GM23248 (cell line): Measurements from ENCODE around the gene CFAP100. TPM values are rescaled to one million over a fixed set of nuclear protein-coding genes. Genes with fewer than 3 reads are reported as not detected.

ENCODE experiments used
- DNase-seq: peaks from one replicate; pipeline ENCODE4 v3.0.0-alpha.2; 2015
- H2AFZ ChIP-seq: fragments of 200-600 bp; sonication (generic); 2 replicates; pipeline ENCODE4 v1.6.1; 2016; ENCODE audit warnings: antibody characterized with exemption
- H3F3A ChIP-seq: fragments of 200-600 bp; sonication (generic); 2 replicates; pipeline ENCODE4 v1.6.1; 2016; ENCODE audit warnings: mild to moderate bottlenecking, antibody characterized with exemption, mixed run types; ENCODE audit not compliant: insufficient read depth
- H3K27ac ChIP-seq: fragments of 200-600 bp; sonication (generic); 2 replicates; pipeline ENCODE4 v1.5.1; 2016; ENCODE audit warnings: mild to moderate bottlenecking
- H3K27me3 ChIP-seq: fragments of 200-600 bp; sonication (generic); replicated peaks from 2 replicates; pipeline ENCODE4 v1.6.1; 2016; ENCODE audit warnings: mild to moderate bottlenecking; ENCODE audit not compliant: insufficient read depth
- H3K36me3 ChIP-seq: fragments of 200-600 bp; sonication (generic); 2 replicates; pipeline ENCODE4 v1.6.1; 2016; ENCODE audit warnings: low read depth, mild to moderate bottlenecking
- H3K4me1 ChIP-seq: fragments of 200-600 bp; sonication (generic); 2 replicates; pipeline ENCODE4 v1.6.1; 2016; ENCODE audit warnings: mild to moderate bottlenecking; ENCODE audit not compliant: insufficient read depth
- H3K4me2 ChIP-seq: fragments of 200-600 bp; sonication (generic); one replicate; pipeline ENCODE4 v1.6.1; 2016; ENCODE audit warnings: mild to moderate bottlenecking; ENCODE audit not compliant: unreplicated experiment
- H3K4me3 ChIP-seq: fragments of 200-600 bp; sonication (generic); 2 replicates; pipeline ENCODE4 v1.5.1; 2016; ENCODE audit warnings: mild to moderate bottlenecking
- H3K79me2 ChIP-seq: fragments of 200-600 bp; sonication (generic); 2 replicates; pipeline ENCODE4 v1.6.1; 2016; ENCODE audit warnings: mild to moderate bottlenecking; ENCODE audit not compliant: insufficient read depth
- H3K9ac ChIP-seq: fragments of 200-600 bp; sonication (generic); 2 replicates; pipeline ENCODE4 v1.6.1; 2016; ENCODE audit warnings: mild to moderate bottlenecking
- H3K9me2 ChIP-seq: fragments of 200-600 bp; sonication (generic); 2 replicates; pipeline ENCODE4 v1.6.1; 2016; ENCODE audit warnings: mixed run types, mild to moderate bottlenecking, moderate library complexity; ENCODE audit not compliant: insufficient read depth
- H3K9me3 ChIP-seq: fragments of 200-600 bp; sonication (generic); one replicate; pipeline ENCODE4 v1.6.1; 2017; ENCODE audit warnings: low read depth
- H4K20me1 ChIP-seq: fragments of 200-600 bp; sonication (generic); 2 replicates; pipeline ENCODE4 v1.6.0; 2016; ENCODE audit not compliant: insufficient read depth
- EZH2 ChIP-seq: fragments of 200-600 bp; sonication (generic); IDR thresholded peaks from 2 replicates; pipeline ENCODE4 v1.6.1; 2018; ENCODE audit warnings: antibody characterized with exemption, mild to moderate bottlenecking; ENCODE audit not compliant: insufficient read depth, poor library complexity, severe bottlenecking
- EZH2phosphoT487 ChIP-seq: fragments of 200-600 bp; sonication (generic); IDR thresholded peaks from 2 replicates; pipeline ENCODE4 v1.6.1; 2018; ENCODE audit warnings: antibody characterized with exemption, moderate library complexity, mild to moderate bottlenecking, low read depth; ENCODE audit not compliant: insufficient read depth
- WGBS, 2 experiments: methylation state at CpG; one replicate each; pipeline ENCODE4 v1.1.6; 2015 to 2017; ENCODE audit warnings: low lambda C conversion rate in 2 of 2, low coverage in 1 of 2; ENCODE audit errors: missing lambda C conversion rate in 2 of 2; 5-methylcytosine and 5-hydroxymethylcytosine counted together
- in situ Hi-C: fragments of 300-500 bp; cut with MboI; formaldehyde crosslinking; loops from 2 replicates; pipeline ENCODE4 v1.15.0; 2020
- polyA plus RNA-seq: library from polyadenylated mRNA; unstranded; fragments of >200 nt; fragmentation: Nextera tagmentation; extraction: Ambion mirVana; gene quantifications from 2 replicates; pipeline ENCODE4 v1.2.1, GENCODE V29; 2016
- total RNA-seq: library from RNA; depleted of rRNA; stranded (reverse); fragments of >200 nt; shearing (Covaris generic); gene quantifications from 2 replicates; pipeline ENCODE4 v1.2.3, GENCODE V29; 2014

CFAP100 gene
- total and polyA plus RNA-seq, 2 experiments from 2014 or later: not detected

DNA sequence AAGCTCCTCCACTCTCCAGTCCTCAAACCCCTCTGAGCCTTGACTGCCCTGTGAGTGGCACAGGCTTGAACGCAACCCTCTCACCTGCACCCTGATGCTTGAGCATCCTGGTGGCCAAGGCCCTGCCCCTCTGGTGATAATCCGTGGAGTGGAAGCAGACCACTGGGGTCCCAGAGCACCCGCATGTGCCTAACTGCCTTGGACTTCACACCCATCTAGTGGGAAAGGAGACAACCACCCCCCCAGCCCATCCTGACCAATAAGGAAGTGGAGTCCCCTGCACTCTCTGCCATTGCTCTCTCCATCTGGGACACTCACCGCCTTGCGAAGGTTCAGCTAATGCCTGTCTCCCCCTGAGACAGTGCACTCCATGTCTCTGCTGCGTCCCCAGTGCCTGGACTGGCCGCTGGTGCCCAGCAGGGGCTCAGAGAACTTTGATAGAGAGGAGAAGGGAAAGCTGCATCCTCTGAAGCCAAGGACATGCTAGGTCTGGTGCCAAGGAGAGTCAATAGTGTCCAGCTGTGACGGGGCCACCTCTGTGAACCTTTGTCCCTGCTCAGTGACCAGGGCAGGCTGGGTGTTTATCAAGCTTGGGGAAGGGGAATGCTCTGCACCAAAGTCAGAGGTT, 40.9 kb upstream of the CFAP100 start:
- WGBS, 2 experiments: 81 to 84% methylated on average over 8 of the region's 8 CpGs
- Histone ChIP-seq H3K9me2 (no peaks in the 10 kb centered on the region), H3K36me3 (no peaks in the 10 kb centered on the region), H3K9me3 (no peaks in the 10 kb centered on the region), H3F3A (no peaks in the 10 kb centered on the region), H2AFZ (no peak overlapping the region), H3K9ac (no peak overlapping the region), H3K27me3 (0 out of 2 replicates have a peak, but pooled peaks cover 7% of the 10 kb centered on the region), H3K4me1 (0 out of 2 replicates have a peak, but pooled peaks cover 7% of the 10 kb centered on the region), H3K4me3 (no peak overlapping the region), H4K20me1 (no peaks in the 10 kb centered on the region), H3K4me2 (no peak overlapping the region), H3K79me2 (no peaks in the 10 kb centered on the region), H3K27ac (no peak overlapping the region)
- DNase-seq: no peak
- in situ Hi-C loops: no loop called here
- TF ChIP-seq EZH2: no peak
- no peak for TF ChIP-seq EZH2phosphoT487

DNA sequence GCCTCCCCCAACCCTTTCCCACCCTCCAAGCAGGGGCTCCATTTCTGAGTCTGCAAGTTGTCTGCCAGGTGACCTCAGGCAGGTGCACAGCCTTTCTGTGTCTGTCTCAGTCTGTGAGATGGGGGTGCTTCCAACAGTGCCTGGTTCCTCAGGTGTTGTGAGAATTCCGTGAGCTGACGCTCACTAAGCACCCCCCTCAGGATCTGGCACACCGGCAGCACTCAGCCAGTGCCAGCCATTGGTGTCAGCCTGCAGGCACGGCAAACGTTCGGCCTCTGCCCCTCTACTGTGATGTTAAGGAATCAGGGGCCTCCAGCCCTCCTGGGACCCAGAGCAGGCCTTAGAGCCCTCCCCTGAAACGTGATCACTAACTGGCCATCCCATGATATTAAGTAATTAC, 39.9 kb upstream of the CFAP100 start:
- H2AFZ ChIP-seq: no peak overlapping the region
- H3K9me3 ChIP-seq: no peaks in the 10 kb centered on the region
- no peak overlapping the region for H3K4me2 ChIP-seq
- H3K4me1 ChIP-seq: 0 out of 2 replicates have a peak, but pooled peaks cover 7% of the 10 kb centered on the region
- H3K27me3 ChIP-seq: peaks cover 17% of the 10 kb centered on the region
- H3K9ac ChIP-seq: no peak overlapping the region
- H3K9me2 ChIP-seq: no peaks in the 10 kb centered on the region
- WGBS, 2 experiments: 81 to 83% methylated on average over 7 of the region's 7 CpGs
- no peak for TF ChIP-seq EZH2phosphoT487
- no peak for TF ChIP-seq EZH2
- in situ Hi-C loops: no loop called here
- H3K36me3 ChIP-seq: no peaks in the 10 kb centered on the region
- no peak overlapping the region for H3K4me3 ChIP-seq
- H3K27ac ChIP-seq: no peak overlapping the region
- H3K79me2 ChIP-seq: no peaks in the 10 kb centered on the region
- DNase-seq: no peak
- H4K20me1 ChIP-seq: no peaks in the 10 kb centered on the region
- no peaks in the 10 kb centered on the region for H3F3A ChIP-seq

DNA sequence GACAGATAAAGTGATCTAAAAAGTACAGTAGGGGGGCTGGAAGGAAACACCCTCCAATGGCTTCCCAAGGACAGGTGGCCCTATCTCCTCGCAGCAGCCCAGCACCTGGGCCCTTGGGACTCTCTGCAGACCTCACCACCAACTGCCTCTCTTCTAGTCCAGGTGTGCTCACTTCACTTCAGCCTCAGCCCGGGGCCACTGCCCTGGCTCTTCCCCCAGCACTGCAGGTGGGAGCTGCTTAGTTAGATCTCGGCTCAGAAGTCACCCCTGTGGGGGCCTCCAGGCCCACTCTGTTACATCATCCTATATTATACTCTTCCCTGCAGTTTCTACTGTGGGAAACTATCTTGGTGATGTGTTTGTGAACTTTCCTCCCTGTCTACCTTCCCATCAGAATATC, 39.5 kb upstream of the CFAP100 start:
- H3F3A ChIP-seq: no peaks in the 10 kb centered on the region
- TF ChIP-seq EZH2: no peak
- no peak for TF ChIP-seq EZH2phosphoT487

DNA sequence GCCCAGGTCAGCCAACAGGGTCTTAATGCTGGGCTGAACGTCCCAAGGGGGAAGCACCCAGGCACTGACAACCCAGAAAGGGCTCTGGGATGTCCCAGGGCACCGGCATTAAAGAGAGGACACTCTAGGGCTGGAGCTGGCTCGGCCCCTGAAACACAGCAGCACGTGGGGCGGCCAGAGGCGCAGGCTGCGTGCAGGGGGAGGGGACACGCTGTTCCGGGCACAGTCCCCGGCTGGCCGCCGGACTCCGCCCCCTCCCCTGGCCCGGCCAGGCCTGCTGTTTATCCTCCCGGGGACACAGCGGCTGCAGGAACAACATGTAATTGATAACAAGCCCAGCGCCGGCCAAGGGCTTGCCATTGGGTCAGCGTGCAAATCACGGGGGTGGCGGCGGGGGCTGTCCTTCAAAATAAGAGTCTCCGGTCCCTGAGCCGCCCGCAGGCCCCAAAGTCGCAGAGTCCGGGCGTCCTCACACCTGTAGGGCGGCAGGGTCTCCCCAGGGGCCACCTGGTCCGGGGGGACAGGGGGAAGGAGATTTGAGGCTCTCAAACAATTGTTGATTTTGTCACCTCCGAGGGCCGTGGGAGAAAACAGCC, 38.8 kb upstream of the CFAP100 start:
- H3K4me2 ChIP-seq: peak overlapping the region; percentile 84
- H3K36me3 ChIP-seq: no peaks in the 10 kb centered on the region
- TF ChIP-seq EZH2 (no peak), EZH2phosphoT487 (no peak)
- peak overlapping the region; percentile 54 for H3K9ac ChIP-seq
- WGBS, 2 experiments: 2 to 3% methylated on average over 26 to 32 of the region's 32 CpGs
- peak overlapping the region; percentile 84 for H2AFZ ChIP-seq
- H3F3A ChIP-seq: no peaks in the 10 kb centered on the region
- peak; percentile 70 for DNase-seq
- no peaks in the 10 kb centered on the region for H3K79me2 ChIP-seq
- no peaks in the 10 kb centered on the region for H4K20me1 ChIP-seq
- no peak overlapping the region for H3K27ac ChIP-seq
- H3K4me3 ChIP-seq: peak overlapping the region; percentile 75
- in situ Hi-C loops: no loop called here
- 0 out of 2 replicates have a peak, but pooled peaks cover 7% of the 10 kb centered on the region for H3K4me1 ChIP-seq
- peaks cover 24% of the 10 kb centered on the region for H3K27me3 ChIP-seq
- no peaks in the 10 kb centered on the region for H3K9me3 ChIP-seq
- H3K9me2 ChIP-seq: no peaks in the 10 kb centered on the region

More for the DNA sequence above, 39.5 kb upstream of the CFAP100 start:
- Histone ChIP-seq H3K4me1 (0 out of 2 replicates have a peak, but pooled peaks cover 7% of the 10 kb centered on the region), H3K4me3 (no peak overlapping the region), H3K4me2 (no peak overlapping the region), H3K36me3 (no peaks in the 10 kb centered on the region), H3K9me3 (no peaks in the 10 kb centered on the region), H3K27ac (no peak overlapping the region), H3K9ac (no peak overlapping the region), H3K27me3 (peaks cover 22% of the 10 kb centered on the region), H2AFZ (peak overlapping the region; percentile 84; the same call in 1 of the 2 replicates), H3K79me2 (no peaks in the 10 kb centered on the region), H4K20me1 (no peaks in the 10 kb centered on the region), H3K9me2 (no peaks in the 10 kb centered on the region)
- WGBS, 2 experiments: 91 to 97% methylated on average over 3 of the region's 3 CpGs
- DNase-seq: no peak
- in situ Hi-C loops: no loop called here
